SJSA1 (cell line): ENCODE results near the gene OXCT2. TPM values are rescaled to one million over a fixed set of nuclear protein-coding genes. Genes with fewer than 3 reads are reported as not detected.
"Not testable (repeated sequence)": the region's sequence is repeated elsewhere in the genome, so short reads cannot be mapped to it uniquely, and the experiment has no call there.

Experiments used
- DNase-seq, 2 experiments: peaks; one replicate each; pipeline ENCODE4 v3.0.0-alpha.2; 2015 to 2020; ENCODE audit warnings: low spot score in 2 of 2, low read depth in 1 of 2
- H3K27ac ChIP-seq: fragments of 250-450 bp; sonication (Bioruptor Pico); 2 replicates; pipeline ENCODE4 v1.5.1; 2020; ENCODE audit warnings: mild to moderate bottlenecking, moderate library complexity
- H3K27me3 ChIP-seq: fragments of 250-450 bp; sonication (Bioruptor Pico); replicated peaks from 2 replicates; pipeline ENCODE4 v1.5.1; 2020; ENCODE audit warnings: mild to moderate bottlenecking, moderate library complexity
- H3K36me3 ChIP-seq: fragments of 250-450 bp; sonication (Bioruptor Pico); 2 replicates; pipeline ENCODE4 v1.5.1; 2020; ENCODE audit warnings: mild to moderate bottlenecking
- H3K4me1 ChIP-seq: fragments of 250-450 bp; sonication (Bioruptor Pico); replicated peaks from 2 replicates; pipeline ENCODE4 v1.6.1; 2021; ENCODE audit warnings: mild to moderate bottlenecking
- H3K4me3 ChIP-seq: fragments of 250-450 bp; sonication (Bioruptor Pico); 2 replicates; pipeline ENCODE4 v1.5.1; 2020; ENCODE audit warnings: mild to moderate bottlenecking
- H3K9me3 ChIP-seq: fragments of 250-450 bp; sonication (Bioruptor Pico); replicated peaks from 2 replicates; pipeline ENCODE4 v1.5.1; 2020; ENCODE audit warnings: mild to moderate bottlenecking
- total RNA-seq: library from RNA; depleted of rRNA; stranded (reverse); fragments of >200 nt; shearing (Covaris generic); gene quantifications from 2 replicates; pipeline ENCODE4 v1.2.3, GENCODE V29; 2014

The OXCT2 gene
- total RNA-seq, 1 experiment from 2014 or later = 0.13 TPM

DNA sequence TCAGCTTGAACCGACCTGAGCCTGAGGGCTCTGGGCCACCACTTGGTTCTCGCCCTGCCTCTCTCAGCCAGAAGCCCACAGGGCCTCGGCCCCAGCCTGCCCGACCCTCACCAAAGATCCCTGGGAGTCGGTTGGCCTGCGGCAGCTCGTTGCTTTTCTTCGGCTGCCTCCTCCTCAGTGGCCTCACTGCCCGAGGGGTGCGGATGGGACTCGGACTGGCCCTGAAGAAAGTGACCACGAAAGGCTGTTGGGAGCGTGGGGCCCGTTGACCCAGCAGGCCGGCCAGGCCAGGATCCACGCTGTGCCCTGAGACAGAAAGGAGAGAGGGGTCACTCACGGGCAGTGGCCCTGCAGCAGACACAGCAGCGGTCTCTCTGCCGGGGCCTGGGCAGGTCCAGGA, 6.6 kb downstream of the OXCT2 start:
- not testable (repeated sequence) for H3K36me3 ChIP-seq, H3K4me1 ChIP-seq, H3K4me3 ChIP-seq, H3K27me3 ChIP-seq, DNase-seq, H3K27ac ChIP-seq, H3K9me3 ChIP-seq

DNA sequence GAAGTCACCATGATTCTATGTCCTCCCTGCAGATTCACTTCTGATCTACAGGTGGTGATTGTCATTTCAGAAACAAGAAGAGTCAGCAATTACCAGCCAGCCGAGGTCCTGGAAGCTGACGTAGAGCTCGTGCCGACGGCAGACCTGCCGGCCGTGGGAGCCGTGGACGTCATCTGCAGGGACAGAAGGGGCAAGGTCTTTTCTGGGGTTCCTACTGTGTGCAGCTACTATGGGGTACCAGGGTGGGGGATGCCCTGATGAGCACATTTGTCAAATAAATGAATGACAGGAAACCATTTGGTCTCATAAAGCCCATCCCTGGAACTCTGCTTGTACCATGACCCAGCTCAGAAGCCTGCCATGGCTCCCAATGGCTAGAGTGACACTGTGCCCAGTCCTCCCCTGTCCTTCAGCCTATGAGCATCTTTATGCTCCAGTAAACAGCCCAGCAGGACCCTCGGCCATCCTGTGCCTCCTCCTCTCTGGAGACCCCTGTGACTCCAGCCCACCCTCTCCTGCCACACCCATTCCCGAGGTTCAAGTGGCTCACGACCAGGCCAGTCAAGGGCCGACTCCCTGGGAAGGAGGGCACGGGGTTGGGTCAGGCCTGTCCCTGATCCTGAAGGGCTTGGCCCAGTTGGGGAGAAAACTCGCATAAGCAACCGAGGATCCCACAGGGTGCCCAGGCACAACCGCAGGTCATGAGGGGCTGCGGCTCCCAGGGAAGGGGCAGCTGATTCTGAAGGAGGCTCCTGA, 7.4 kb downstream of the OXCT2 start:
- not testable (repeated sequence) for DNase-seq, H3K4me3 ChIP-seq, H3K27me3 ChIP-seq, H3K36me3 ChIP-seq, H3K9me3 ChIP-seq, H3K4me1 ChIP-seq, H3K27ac ChIP-seq

DNA sequence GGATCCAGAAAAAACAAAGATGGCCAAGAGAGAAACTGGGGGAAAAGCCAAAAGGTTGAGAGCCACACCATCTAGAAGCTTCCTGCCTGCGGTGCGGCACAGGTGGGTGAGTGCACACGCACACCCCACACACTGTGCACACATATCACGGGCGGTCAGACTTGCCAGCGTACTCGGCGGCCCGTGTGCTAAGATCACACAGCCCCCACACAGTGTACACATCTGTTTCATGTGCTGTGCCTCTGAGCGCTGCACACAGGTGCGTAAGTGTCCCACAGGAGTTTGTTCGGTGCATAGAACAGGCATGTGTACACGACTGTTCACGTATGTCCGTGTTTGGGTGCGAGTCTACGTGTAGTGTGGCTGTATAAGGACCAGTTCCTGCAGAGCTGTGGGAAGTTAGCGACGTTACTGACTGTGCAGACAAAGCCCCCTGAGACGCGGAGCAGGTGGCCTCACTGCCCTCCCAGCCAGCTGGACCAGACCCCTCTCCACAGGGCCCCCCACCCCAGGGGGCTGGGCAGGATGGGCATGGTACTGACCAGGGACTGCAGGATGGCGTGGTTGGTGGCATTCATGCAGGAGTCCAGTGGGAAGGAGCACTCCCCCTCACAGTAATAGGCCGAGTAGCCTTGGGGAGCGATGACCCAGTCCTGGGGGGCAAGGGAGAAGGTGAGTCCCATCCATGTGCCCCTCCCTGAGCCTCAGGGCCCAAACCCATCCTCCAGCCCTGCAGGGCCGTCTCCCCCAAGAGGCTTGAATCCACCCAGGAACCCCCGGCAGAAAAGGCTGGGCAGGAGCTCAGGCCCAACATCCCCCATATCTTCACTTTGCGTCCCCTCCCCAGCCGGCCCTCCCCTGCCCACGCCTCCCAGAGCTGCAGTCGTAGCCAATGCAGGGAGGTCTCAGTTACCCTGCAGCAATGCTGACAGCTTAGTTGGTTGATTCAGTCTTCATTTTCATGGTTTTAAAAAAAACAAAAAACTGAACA, 8.3 kb downstream of the OXCT2 start:
- no peaks in the 10 kb centered on the region for H3K9me3 ChIP-seq
- no peak for DNase-seq
- H3K4me3 ChIP-seq = no peak overlapping the region
- no peak overlapping the region for H3K27ac ChIP-seq
- H3K27me3 ChIP-seq = no peaks in the 10 kb centered on the region
- no peaks in the 10 kb centered on the region for H3K4me1 ChIP-seq
- peaks cover 7% of the 10 kb centered on the region; the same call in 1 of the 2 replicates for H3K36me3 ChIP-seq

DNA sequence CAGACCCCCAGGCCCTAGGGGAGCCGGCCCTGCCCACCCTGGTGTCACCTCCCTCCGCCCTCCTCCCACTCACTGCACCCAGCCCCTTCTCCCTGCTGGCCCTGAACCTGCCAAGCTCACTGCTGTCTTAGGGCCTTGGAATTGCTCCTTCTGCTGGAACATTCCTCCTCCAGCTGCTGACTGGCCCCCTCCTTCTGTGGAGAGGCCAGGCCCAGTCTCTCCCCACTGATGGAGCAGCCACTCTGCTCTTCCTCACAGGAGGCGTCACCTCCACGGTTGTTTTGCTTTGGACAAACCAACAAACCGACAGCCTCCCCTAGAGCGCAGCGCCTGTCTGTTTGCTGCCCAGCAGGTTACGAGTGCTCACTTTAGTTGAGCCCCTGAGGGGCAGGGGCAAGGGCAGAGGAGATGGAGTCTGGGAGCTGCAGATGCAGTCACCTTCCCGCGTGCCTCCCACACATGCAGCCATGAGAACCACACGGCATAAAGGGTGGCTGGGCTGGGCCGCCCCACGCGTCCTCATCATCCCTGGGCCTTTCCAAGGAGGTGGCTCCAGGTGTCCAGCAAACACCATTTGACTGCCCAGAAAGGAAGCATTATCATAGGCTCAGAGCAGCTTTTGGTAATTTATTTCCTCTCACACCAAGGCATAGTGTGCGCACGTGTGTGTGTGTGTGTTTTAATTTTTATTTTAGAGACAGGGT, 9.4 kb downstream of the OXCT2 start:
- DNase-seq = no peak
- no peak overlapping the region for H3K27ac ChIP-seq
- no peaks in the 10 kb centered on the region for H3K4me1 ChIP-seq
- no peak overlapping the region for H3K4me3 ChIP-seq
- H3K9me3 ChIP-seq = no peaks in the 10 kb centered on the region
- peaks cover 18% of the 10 kb centered on the region for H3K36me3 ChIP-seq
- no peaks in the 10 kb centered on the region for H3K27me3 ChIP-seq

DNA sequence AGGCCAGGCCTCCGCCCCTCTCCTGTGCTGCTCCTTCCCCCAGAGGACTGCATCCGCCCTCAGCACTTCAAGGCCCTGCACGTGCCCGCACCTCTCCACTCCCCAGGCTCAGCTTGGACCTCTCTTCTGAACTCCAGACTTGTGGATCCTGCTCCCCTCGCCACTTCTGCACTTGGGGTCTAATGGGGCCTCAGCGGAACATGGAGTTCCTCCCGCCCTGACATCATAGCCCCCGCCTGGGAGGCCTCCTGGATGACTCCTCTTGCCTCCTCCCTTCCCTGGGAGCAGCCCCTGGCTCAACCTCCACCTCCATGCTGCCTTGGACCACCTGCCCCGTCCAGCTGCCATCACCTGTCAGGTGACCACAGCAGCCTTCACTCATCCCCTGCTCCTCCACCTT, 10.1 kb downstream of the OXCT2 start:
- no peak for DNase-seq
- no peaks in the 10 kb centered on the region for H3K9me3 ChIP-seq
- no peak overlapping the region for H3K27ac ChIP-seq
- H3K36me3 ChIP-seq = peaks cover 21% of the 10 kb centered on the region
- no peaks in the 10 kb centered on the region for H3K4me1 ChIP-seq
- H3K4me3 ChIP-seq = no peak overlapping the region
- no peaks in the 10 kb centered on the region for H3K27me3 ChIP-seq

DNA sequence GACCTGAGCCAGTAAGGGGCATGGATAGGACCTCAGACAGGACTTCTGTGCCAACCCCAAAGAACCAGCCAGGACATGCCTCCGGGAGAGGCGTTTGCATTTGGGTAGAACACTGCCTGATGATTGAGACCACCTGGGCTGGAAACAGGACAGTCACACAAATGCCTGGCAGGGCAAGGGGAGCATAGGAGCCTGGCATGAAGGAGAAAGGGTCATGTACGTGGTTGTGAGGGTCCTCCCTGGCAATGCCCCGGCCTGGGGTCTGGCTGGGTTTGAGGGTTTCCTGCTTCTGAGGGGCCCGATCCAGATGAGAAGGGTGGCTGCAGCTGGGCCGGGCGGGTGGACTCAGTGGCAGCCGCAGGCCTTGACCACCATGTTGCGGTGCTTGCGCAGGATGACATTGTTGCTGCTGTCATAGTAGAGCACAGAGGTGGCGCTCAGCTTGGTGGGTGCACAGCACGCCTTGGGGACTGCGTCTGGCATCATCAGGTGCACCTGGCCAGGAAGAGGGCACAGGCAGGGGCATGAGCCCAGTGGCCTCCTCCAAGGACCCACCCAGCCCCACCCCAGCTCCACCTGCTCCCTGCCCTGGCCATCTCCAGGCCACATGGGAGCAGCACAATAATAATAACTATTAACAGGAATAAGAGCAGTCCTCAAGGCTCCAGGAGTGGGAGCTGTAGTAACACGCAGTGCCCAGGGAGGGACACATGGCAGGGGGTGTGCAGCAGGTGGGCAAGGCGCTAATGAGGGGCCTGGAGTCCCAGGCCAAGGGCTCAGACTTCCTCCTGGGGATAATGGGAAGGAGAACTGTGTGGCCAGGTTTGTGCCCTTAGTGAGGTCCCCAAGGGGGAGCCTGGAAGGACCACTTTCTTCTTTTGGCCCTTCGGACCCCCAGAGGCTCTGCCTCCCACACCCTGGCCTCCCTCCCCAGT, 10.8 kb downstream of the OXCT2 start:
- H3K27me3 ChIP-seq = no peaks in the 10 kb centered on the region
- DNase-seq = no peak

DNA sequence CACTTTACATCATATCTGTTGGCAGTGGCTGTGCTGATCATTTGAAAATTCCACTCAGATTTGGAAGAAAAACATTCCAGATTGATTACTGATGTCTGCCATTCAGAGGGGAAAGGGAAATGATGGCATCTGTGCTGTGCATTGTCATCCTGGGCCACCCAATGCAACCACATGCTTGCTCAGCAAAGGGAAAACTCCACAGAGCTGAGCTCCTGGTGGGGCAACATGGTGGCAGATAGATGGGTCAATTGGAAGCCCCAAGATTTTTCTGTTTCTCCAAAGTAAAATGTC, 11.8 kb downstream of the OXCT2 start:
- Histone ChIP-seq H3K9me3 (no peaks in the 10 kb centered on the region), H3K36me3 (peaks cover 36% of the 10 kb centered on the region), H3K4me1 (no peaks in the 10 kb centered on the region), H3K27me3 (no peaks in the 10 kb centered on the region), H3K4me3 (no peak overlapping the region), H3K27ac (no peak overlapping the region)
- DNase-seq = no peak

More for the DNA sequence above, 10.8 kb downstream of the OXCT2 start:
- Histone ChIP-seq H3K36me3 (peaks cover 27% of the 10 kb centered on the region), H3K27ac (no peak overlapping the region), H3K9me3 (no peaks in the 10 kb centered on the region), H3K4me1 (no peaks in the 10 kb centered on the region), H3K4me3 (no peak overlapping the region)

DNA sequence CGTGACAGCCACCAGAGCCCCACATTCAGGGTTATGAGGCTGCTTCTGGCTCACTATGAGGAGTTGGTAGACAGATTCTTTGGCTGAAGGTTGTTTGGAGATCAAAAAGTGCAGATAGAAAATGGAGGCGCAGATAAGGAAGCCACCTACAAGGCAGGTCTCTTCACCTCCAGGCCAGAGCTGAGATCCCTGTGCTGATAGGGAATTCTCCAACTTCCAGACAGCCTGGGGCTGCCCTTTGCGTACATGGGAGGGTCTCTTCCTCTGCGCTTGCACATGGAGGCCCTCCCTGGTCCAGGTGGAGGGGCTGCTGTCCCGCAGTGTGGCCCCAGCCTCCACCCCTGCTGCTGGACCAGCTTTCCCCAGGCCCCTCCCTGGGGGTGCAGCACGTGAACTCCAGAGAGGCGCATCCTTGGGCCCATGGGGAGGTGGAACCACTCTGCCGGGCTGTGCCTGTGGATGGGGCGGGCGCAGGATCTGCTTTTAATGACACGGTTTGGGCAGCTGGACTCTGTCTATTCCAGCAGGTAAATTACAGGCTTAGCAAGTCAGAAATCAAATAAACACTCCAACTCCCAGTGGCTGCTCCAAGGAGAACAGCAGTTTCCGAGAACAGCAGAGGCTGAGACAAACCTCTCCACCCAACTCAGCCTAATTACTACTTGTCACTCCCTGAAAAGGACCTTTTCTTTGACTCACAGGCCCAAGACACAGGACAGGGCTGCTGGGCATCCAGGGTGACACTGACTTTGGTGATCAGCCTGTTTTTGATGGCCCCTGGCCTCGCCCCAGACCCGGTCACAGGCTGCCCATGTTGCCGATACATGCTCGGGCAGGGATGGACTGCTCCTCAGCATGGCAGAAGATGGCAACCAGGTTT, 12.4 kb downstream of the OXCT2 start:
- DNase-seq = no peak
- Histone ChIP-seq H3K36me3 (peaks cover 42% of the 10 kb centered on the region), H3K9me3 (no peaks in the 10 kb centered on the region), H3K4me3 (no peak overlapping the region), H3K27me3 (no peaks in the 10 kb centered on the region), H3K27ac (no peak overlapping the region), H3K4me1 (no peaks in the 10 kb centered on the region)

DNA sequence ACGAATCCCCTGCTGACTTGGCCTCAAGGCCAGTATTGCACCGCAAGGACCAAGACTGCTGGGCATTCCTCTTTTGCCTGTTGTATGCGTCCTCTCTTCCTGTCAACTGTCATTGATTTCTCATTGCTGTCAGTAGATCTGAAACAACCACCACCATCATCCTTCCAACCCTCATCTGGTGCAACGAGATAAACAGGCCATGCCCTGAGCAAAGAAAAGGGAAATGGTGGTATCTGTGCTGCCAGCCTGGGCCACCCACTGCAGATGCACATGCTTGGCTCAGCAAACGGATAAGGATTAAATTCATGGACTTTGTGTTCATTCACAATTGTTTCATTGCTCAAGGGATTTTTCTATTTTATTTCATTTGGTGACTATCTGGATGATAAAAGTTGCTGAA, 13.6 kb downstream of the OXCT2 start:
- H3K36me3 ChIP-seq = peaks cover 55% of the 10 kb centered on the region
- no peaks in the 10 kb centered on the region for H3K9me3 ChIP-seq
- DNase-seq = no peak
- no peaks in the 10 kb centered on the region for H3K27me3 ChIP-seq
- H3K27ac ChIP-seq = no peak overlapping the region
- H3K4me3 ChIP-seq = no peak overlapping the region
- no peaks in the 10 kb centered on the region for H3K4me1 ChIP-seq

DNA sequence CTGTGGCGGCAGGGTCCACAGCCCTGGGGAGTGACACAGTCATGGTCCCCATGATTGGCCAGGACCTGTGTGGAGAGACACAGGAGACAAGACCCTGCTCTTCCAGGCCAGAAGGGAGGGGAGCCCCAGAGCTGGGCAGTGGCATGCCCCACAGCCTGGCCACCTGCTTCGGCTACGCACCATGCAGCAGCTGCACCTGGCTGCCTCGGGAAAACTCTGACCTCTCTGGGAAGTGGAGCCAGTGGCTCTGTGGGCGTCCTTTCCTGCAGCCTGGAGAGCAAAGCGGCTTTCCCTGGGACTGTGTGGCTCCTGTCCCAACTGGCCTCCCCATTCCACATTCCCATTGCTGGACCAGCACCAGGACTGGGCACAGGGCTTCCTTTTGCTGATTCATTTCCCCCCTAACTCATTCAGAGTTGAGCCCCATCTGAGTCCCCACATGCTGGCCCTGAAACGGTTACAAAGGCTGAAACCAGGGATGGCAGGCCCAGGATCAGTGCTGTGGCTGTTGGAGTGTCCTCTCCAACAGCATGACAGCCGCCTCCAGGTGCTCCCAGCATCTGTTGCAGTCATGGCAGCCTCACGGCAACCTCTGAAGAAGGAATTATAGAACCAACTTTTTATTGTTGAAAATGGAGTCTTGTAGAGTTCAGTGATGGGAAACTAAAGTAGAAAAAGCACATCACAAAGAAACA, 15.0 kb downstream of the OXCT2 start:
- Histone ChIP-seq H3K9me3 (no peaks in the 10 kb centered on the region), H3K4me3 (no peak overlapping the region), H3K36me3 (peaks cover 69% of the 10 kb centered on the region), H3K27me3 (no peaks in the 10 kb centered on the region), H3K4me1 (no peaks in the 10 kb centered on the region), H3K27ac (no peak overlapping the region)
- no peak for DNase-seq

DNA sequence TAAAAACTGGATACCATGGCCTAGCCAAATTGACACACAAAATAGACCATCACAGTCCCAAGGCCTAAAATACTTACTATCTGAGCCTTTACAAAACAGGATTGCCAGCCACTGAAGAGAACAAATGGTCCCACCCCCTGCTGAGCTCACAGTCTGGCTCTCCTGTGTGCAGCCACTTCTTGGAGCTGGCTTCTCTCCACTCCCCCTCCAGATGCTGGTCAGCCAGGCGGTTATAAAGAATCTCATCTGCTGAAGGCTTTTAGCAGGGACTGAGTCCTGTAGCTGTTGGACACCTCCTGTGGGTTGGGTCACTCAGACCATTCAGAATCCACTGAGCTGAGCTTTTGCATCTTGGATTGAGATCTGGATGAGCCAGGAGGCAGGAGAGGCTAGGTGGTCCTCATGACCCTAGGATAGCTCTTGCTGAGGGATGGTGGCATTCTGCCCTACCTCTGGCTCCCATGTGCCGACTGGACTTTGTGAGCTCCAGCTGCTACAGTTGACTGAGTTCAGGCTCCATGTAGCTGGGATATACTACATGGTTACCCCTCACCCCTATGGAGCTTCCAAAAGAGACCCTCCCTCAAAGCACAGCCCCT, 16.1 kb downstream of the OXCT2 start:
- H3K36me3 ChIP-seq = peaks cover 80% of the 10 kb centered on the region
- H3K4me3 ChIP-seq = no peak overlapping the region
- H3K27ac ChIP-seq = no peak overlapping the region
- H3K9me3 ChIP-seq = no peaks in the 10 kb centered on the region
- no peaks in the 10 kb centered on the region for H3K4me1 ChIP-seq
- no peaks in the 10 kb centered on the region for H3K27me3 ChIP-seq
- no peak for DNase-seq
